ENCODE measurements around the gene NGF. TPM values are rescaled to one million over a fixed set of nuclear protein-coding genes. Genes with fewer than 3 reads are reported as not detected.

NGF gene
- total and polyA plus RNA-seq, 11 donors = 0.94 to 13.6 (median 2.9) TPM

- Histone ChIP-seq H3K27me3 (no peaks in the 10 kb centered on the region), H3K4me1 (peaks cover 0 to 5% (median 3%) of the 10 kb centered on the region in 12 donors), H3K27ac (no peak overlapping the region), H3K36me3 (no peaks in the 10 kb centered on the region), H3K4me3 (no peak overlapping the region), H3K9me3 (peaks cover 0 to 30% (median 5%) of the 10 kb centered on the region in 12 donors)
- ATAC-seq (no peak), DNase-seq (no peak)
- no peak for TF ChIP-seq POLR2A (IDR thresholded peaks at IDR 0.05)
- TF ChIP-seq, protein P1, sequence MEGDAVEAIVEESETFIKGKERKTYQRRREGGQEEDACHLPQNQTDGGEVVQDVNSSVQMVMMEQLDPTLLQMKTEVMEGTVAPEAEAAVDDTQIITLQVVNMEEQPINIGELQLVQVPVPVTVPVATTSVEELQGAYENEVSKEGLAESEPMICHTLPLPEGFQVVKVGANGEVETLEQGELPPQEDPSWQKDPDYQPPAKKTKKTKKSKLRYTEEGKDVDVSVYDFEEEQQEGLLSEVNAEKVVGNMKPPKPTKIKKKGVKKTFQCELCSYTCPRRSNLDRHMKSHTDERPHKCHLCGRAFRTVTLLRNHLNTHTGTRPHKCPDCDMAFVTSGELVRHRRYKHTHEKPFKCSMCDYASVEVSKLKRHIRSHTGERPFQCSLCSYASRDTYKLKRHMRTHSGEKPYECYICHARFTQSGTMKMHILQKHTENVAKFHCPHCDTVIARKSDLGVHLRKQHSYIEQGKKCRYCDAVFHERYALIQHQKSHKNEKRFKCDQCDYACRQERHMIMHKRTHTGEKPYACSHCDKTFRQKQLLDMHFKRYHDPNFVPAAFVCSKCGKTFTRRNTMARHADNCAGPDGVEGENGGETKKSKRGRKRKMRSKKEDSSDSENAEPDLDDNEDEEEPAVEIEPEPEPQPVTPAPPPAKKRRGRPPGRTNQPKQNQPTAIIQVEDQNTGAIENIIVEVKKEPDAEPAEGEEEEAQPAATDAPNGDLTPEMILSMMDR (IDR thresholded peaks at IDR 0.05) = no peak
- WGBS, 4 donors = 93 to 97% (median 95%) methylated on average over 1 of the region's 1 CpG
- intact Hi-C loops (cut with DNase I) = no loop called here
Observed at GRCh38 chr1:115246526-115246925, 91.5 kb downstream of the NGF start.

- no peaks in the 10 kb centered on the region for H3K36me3 ChIP-seq
- DNase-seq = no peak
- H3K4me1 ChIP-seq = no peaks in the 10 kb centered on the region
- 89 to 97% (median 95%) methylated on average over 1 of the region's 1 CpG for WGBS, 4 donors
- H3K27me3 ChIP-seq = no peaks in the 10 kb centered on the region
- no peak overlapping the region for H3K27ac ChIP-seq
- TF ChIP-seq, protein P1 (IDR thresholded peaks at IDR 0.05) = no peak
- TF ChIP-seq POLR2A (IDR thresholded peaks at IDR 0.05) = no peak
- H3K4me3 ChIP-seq = no peak overlapping the region
- H3K9me3 ChIP-seq = peaks cover 0 to 30% (median 5%) of the 10 kb centered on the region in 12 donors
- no peak for ATAC-seq
- intact Hi-C loops (cut with DNase I) = no loop called here
Observed at GRCh38 chr1:115245227-115245626, 92.8 kb downstream of the NGF start.

DNA sequence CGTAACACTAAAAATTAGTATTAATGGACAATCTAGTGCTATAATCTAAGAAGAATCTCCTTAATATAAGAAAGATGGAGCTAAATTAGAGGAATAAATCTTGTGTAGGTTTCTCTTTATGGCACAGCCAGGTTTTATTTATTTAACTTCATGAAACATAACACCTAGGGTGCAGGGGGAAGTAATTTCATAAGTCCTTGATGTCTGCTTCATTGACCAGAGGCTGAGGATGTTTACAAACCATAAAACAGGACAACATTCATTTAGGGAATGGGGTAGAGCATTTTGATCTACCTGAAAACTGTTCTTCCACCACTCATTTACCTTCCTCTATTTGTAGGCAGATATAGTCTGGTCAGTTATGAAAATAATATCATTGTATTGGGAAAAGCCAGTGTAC is 95.5 kb downstream of the NGF start:
- H3K4me3 ChIP-seq = no peak overlapping the region
- 93 to 95% (median 94%) methylated on average over 1 of the region's 1 CpG for WGBS, 4 donors
- intact Hi-C loops (cut with DNase I) = no loop called here
- no peaks in the 10 kb centered on the region for H3K36me3 ChIP-seq
- H3K9me3 ChIP-seq = peaks cover 0 to 18% (median 5%) of the 10 kb centered on the region in 12 donors
- ATAC-seq = no peak
- H3K27ac ChIP-seq = no peak overlapping the region
- DNase-seq = no peak
- TF ChIP-seq POLR2A (IDR thresholded peaks at IDR 0.05) = no peak
- TF ChIP-seq, protein P1 (IDR thresholded peaks at IDR 0.05) = no peak
- H3K4me1 ChIP-seq = no peaks in the 10 kb centered on the region
- H3K27me3 ChIP-seq = no peaks in the 10 kb centered on the region

- WGBS, 4 donors = 75 to 92% (median 87%) methylated on average over 1 of the region's 1 CpG
- no peak overlapping the region for H3K4me3 ChIP-seq
- H3K36me3 ChIP-seq = no peaks in the 10 kb centered on the region
- H3K9me3 ChIP-seq = peaks cover 0 to 18% (median 5%) of the 10 kb centered on the region in 12 donors
- H3K27me3 ChIP-seq = no peaks in the 10 kb centered on the region
- no peaks in the 10 kb centered on the region for H3K4me1 ChIP-seq
- intact Hi-C loops (cut with DNase I) = no loop called here
- H3K27ac ChIP-seq = no peak overlapping the region
- no peak for ATAC-seq
- no peak for DNase-seq
- TF ChIP-seq, protein P1 (IDR thresholded peaks at IDR 0.05) = no peak
Observed at GRCh38 chr1:115241309-115241708, 96.7 kb downstream of the NGF start.

All from heart left ventricle (tissue), 16 donors.